ENCODE data around the gene ATRN. TPM values are rescaled to one million over a fixed set of nuclear protein-coding genes. Genes with fewer than 3 reads are reported as not detected.

The ATRN gene
- total RNA-seq, 2 experiments from 2014 or later: 0.09 to 4.5 TPM

DNA sequence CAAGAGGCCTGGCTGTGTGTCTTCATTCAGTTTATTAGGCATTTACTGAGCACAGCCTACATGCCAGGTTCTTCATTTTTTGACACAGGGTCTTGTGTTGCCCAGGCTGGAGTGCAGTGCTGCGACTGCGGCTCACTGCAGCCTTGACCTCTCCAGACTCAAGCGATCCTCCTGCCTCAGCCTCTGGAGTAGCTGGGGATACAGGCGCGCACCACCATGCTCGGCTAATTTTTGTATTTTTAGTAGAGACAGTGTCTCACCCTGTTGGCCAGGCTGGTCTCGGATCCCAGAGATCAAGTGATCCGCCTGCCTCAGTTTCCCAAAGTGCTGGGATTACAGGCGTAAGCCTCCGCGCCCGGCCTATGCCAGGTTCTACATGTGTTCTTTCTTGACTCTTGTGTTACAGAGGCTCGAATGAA, 601 bp upstream of the ATRN start:
- ChIA-PET CTCF (ENCODE audit: unreplicated experiment) (no interaction called here), POLR2A (interaction anchor here (0.6 kb wide), 1 partner anchor 40 kb away, joined by 3 read pairs; no protein-coding TSS in a partner anchor)
- DNase-seq (ENCODE audit: low spot score): no peak
- Histone ChIP-seq H3K36me3 (ENCODE audit: insufficient read depth, low read length) (no peaks in the 10 kb centered on the region), H3K27ac (ENCODE audit: low read depth, low read length, poor library complexity, severe bottlenecking) (no peak overlapping the region), H3K9me2 (ENCODE audit: insufficient read depth, low read length) (no peaks in the 10 kb centered on the region), H3K4me3 (ENCODE audit: low read depth, low read length, poor library complexity, severe bottlenecking) (no peak overlapping the region), H2AFZ (ENCODE audit: low read length) (no peak overlapping the region), H3K79me2 (ENCODE audit: insufficient read depth, low read depth, low read length) (no peaks in the 10 kb centered on the region), H3K4me1 (ENCODE audit: insufficient read depth, low read length, poor library complexity, severe bottlenecking) (no peaks in the 10 kb centered on the region), H3K9me3 (ENCODE audit: low read length) (no peaks in the 10 kb centered on the region), H4K20me1 (ENCODE audit: insufficient read depth, low read length) (no peaks in the 10 kb centered on the region), H3K4me2 (ENCODE audit: low read length) (peak overlapping the region; percentile 44; the same call in 1 of the 2 replicates)
- intact Hi-C loops (cut with micrococcal nuclease; ENCODE audit: unreplicated experiment): no loop called here
- TF ChIP-seq, protein P1, sequence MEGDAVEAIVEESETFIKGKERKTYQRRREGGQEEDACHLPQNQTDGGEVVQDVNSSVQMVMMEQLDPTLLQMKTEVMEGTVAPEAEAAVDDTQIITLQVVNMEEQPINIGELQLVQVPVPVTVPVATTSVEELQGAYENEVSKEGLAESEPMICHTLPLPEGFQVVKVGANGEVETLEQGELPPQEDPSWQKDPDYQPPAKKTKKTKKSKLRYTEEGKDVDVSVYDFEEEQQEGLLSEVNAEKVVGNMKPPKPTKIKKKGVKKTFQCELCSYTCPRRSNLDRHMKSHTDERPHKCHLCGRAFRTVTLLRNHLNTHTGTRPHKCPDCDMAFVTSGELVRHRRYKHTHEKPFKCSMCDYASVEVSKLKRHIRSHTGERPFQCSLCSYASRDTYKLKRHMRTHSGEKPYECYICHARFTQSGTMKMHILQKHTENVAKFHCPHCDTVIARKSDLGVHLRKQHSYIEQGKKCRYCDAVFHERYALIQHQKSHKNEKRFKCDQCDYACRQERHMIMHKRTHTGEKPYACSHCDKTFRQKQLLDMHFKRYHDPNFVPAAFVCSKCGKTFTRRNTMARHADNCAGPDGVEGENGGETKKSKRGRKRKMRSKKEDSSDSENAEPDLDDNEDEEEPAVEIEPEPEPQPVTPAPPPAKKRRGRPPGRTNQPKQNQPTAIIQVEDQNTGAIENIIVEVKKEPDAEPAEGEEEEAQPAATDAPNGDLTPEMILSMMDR (conservative IDR thresholded peaks at IDR 0.05; ENCODE audit: low read length): no peak
- TF ChIP-seq EZH2phosphoT487 (IDR thresholded peaks at IDR 0.05; ENCODE audit: borderline replicate concordance, low read depth, low read length): no peak
- BruUV-seq (replicated peaks): no TSS peak

DNA sequence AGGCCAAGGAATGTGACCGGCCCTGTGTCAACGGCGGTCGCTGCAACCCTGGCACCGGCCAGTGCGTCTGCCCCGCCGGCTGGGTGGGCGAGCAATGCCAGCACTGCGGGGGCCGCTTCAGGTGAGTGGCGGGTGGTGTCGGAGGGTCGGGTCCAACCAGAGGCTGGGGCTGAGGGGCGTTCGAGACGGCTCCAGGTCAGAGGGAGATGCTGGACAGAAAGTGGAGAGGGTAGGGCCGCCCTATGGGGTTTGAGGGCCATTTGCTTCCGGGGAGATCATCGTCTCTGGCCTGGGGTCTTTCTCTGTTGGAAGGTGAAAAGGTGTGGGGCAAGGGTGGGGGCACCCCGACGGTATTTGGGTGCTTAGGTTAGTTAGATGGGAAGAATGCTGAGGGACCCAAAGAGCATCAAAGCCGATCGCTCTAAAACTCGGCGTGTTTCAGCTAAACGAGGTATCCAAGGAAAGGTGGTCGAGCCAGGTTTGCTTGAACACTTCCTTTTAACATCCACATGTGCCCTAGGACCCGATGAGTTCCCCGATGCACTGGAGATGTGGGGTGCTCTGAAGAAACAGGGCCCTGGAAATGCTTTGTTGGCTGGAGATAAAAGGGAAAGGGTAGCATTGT, 691 bp downstream of the ATRN start:
- DNase-seq (ENCODE audit: low spot score): no peak
- H3K4me2 ChIP-seq (ENCODE audit: low read length): peak overlapping the region; percentile 44; the same call in 1 of the 2 replicates
- H3K9me2 ChIP-seq (ENCODE audit: insufficient read depth, low read length): no peaks in the 10 kb centered on the region
- intact Hi-C loops (cut with micrococcal nuclease; ENCODE audit: unreplicated experiment): no loop called here
- no peaks in the 10 kb centered on the region for H3K79me2 ChIP-seq (ENCODE audit: insufficient read depth, low read depth, low read length)
- peak overlapping the region; percentile 49 for H3K4me3 ChIP-seq (ENCODE audit: low read depth, low read length, poor library complexity, severe bottlenecking)
- no peaks in the 10 kb centered on the region for H4K20me1 ChIP-seq (ENCODE audit: insufficient read depth, low read length)
- no TSS peak for BruUV-seq (replicated peaks)
- no peaks in the 10 kb centered on the region for H3K9me3 ChIP-seq (ENCODE audit: low read length)
- POLR2A ChIA-PET: interaction anchor here (0.6 kb wide), 1 partner anchor 58 kb away, joined by 4 read pairs; no protein-coding TSS in a partner anchor
- H3K4me1 ChIP-seq (ENCODE audit: insufficient read depth, low read length, poor library complexity, severe bottlenecking): no peaks in the 10 kb centered on the region
- 0 out of 2 replicates have a peak overlapping the region, but pooled peaks have one; percentile 19 for H2AFZ ChIP-seq (ENCODE audit: low read length)
- H3K27ac ChIP-seq (ENCODE audit: low read depth, low read length, poor library complexity, severe bottlenecking): no peak overlapping the region
- H3K36me3 ChIP-seq (ENCODE audit: insufficient read depth, low read length): no peaks in the 10 kb centered on the region
- CTCF ChIA-PET (ENCODE audit: unreplicated experiment): no interaction called here
- no peak for TF ChIP-seq EZH2phosphoT487 (IDR thresholded peaks at IDR 0.05; ENCODE audit: borderline replicate concordance, low read depth, low read length)
- TF ChIP-seq, protein P1 (conservative IDR thresholded peaks at IDR 0.05; ENCODE audit: low read length): no peak

DNA sequence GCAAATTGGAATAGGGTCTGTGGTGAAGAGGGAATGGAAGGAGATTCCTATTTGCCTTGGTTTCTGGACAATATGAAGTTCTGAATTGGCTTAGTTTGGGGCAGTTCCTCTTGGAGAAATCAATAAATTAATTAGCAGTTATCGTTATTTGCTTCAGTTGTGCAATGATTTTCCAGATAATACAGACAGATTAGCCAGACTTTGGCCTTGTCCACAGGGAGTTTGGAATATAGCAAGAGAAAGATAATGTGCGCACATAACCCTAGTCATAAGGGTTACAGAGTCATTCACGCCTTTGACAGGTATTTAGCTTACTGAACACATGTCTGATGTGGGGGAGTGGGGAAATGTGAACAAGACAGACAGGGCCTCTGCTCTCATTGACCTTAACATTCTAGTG, 1.3 kb downstream of the ATRN start:
- no peaks in the 10 kb centered on the region for H4K20me1 ChIP-seq (ENCODE audit: insufficient read depth, low read length)
- H3K4me1 ChIP-seq (ENCODE audit: insufficient read depth, low read length, poor library complexity, severe bottlenecking): no peaks in the 10 kb centered on the region
- no peaks in the 10 kb centered on the region for H3K36me3 ChIP-seq (ENCODE audit: insufficient read depth, low read length)
- no peak overlapping the region for H3K27ac ChIP-seq (ENCODE audit: low read depth, low read length, poor library complexity, severe bottlenecking)
- no peak overlapping the region for H3K4me3 ChIP-seq (ENCODE audit: low read depth, low read length, poor library complexity, severe bottlenecking)
- no peaks in the 10 kb centered on the region for H3K9me3 ChIP-seq (ENCODE audit: low read length)
- no peak overlapping the region; the same call in 1 of the 2 replicates for H3K4me2 ChIP-seq (ENCODE audit: low read length)
- no peaks in the 10 kb centered on the region for H3K9me2 ChIP-seq (ENCODE audit: insufficient read depth, low read length)
- ChIA-PET CTCF (ENCODE audit: unreplicated experiment) (no interaction called here), POLR2A (interaction anchor here (0.6 kb wide), 1 partner anchor 58 kb away, joined by 4 read pairs; no protein-coding TSS in a partner anchor)
- no peaks in the 10 kb centered on the region for H3K79me2 ChIP-seq (ENCODE audit: insufficient read depth, low read depth, low read length)
- TF ChIP-seq EZH2phosphoT487 (IDR thresholded peaks at IDR 0.05; ENCODE audit: borderline replicate concordance, low read depth, low read length): no peak
- TF ChIP-seq, protein P1 (conservative IDR thresholded peaks at IDR 0.05; ENCODE audit: low read length): no peak
- no TSS peak for BruUV-seq (replicated peaks)
- no peak for DNase-seq (ENCODE audit: low spot score)
- intact Hi-C loops (cut with micrococcal nuclease; ENCODE audit: unreplicated experiment): no loop called here
- H2AFZ ChIP-seq (ENCODE audit: low read length): no peak overlapping the region

Data from OCI-LY7 (cell line).